GM23248 (cell line): Measurements from ENCODE around the gene KDM4B.

Source experiments
- EZH2 ChIP-seq: fragments of 200-600 bp; sonication (generic); IDR thresholded peaks from 2 replicates; pipeline ENCODE4 v1.6.1; 2018; ENCODE audit warnings: antibody characterized with exemption, mild to moderate bottlenecking; ENCODE audit not compliant: insufficient read depth, poor library complexity, severe bottlenecking
- EZH2phosphoT487 ChIP-seq: fragments of 200-600 bp; sonication (generic); IDR thresholded peaks from 2 replicates; pipeline ENCODE4 v1.6.1; 2018; ENCODE audit warnings: antibody characterized with exemption, moderate library complexity, mild to moderate bottlenecking, low read depth; ENCODE audit not compliant: insufficient read depth

GRCh38 chr19:4976401-4977298 lies 7.7 kb downstream of the KDM4B start:
- no peak for TF ChIP-seq EZH2
- no peak for TF ChIP-seq EZH2phosphoT487
